HCT116 (cell line): ENCODE measurements around the gene DAP. TPM values are rescaled to one million over a fixed set of nuclear protein-coding genes. Genes with fewer than 3 reads are reported as not detected.
"Not testable (repeated sequence)": the region's sequence is repeated elsewhere in the genome, so short reads cannot be mapped to it uniquely, and the experiment has no call there.

Experiments used
- ATAC-seq: fragments of 200-7000 bp; cut with Tn5 transposase; 2 replicates; pipeline ENCODE4 v1.9.1; 2020; ENCODE audit warnings: mild to moderate bottlenecking, moderate library complexity
- BruUV-seq: library from RNA; stranded (reverse); fragments of 400-500 nt; replicated peaks from 2 replicates; lab custom pipeline; 2021; lab: Mats Ljungman, UMichigan
- CTCF ChIA-PET: fragments of 300-600 bp; sonication (Branson Sonifier 250); formaldehyde crosslinking; loops from one replicate; lab custom pipeline; 2021; ENCODE audit warnings: antibody characterized with exemption; lab: Charles Lee
- POLR2A ChIA-PET: fragments of 300-600, 350-600 bp; sonication (Branson Sonifier 250); formaldehyde crosslinking; loops from one replicate; lab custom pipeline; 2021; ENCODE audit warnings: antibody characterized with exemption; lab: Charles Lee
- RAD21 ChIA-PET, 2 experiments: fragments of 300-600 bp; sonication (Branson Sonifier 250); formaldehyde crosslinking; loops; one replicate each; lab custom pipeline; 2023; ENCODE audit warnings: low total read pairs in 2 of 2; ENCODE audit not compliant: uncharacterized antibody in 2 of 2, unreplicated experiment in 2 of 2, low non-redundant PET in 1 of 2; lab: Charles Lee
- DNase-seq: peaks from one replicate; pipeline ENCODE4 v3.0.0-alpha.2; 2010; ENCODE audit warnings: low read depth, low spot score
- H2AFZ ChIP-seq: fragments of 200-600 bp; shearing (Covaris generic), sonication (generic); 2 replicates; pipeline ENCODE4 v1.6.1; 2017; ENCODE audit warnings: low read depth, mixed run types, mixed read lengths, antibody characterized with exemption, low read length; ENCODE audit not compliant: poor library complexity, severe bottlenecking
- H3K27ac ChIP-seq: 2 replicates; pipeline ENCODE4 v1.5.1; 2012; ENCODE audit warnings: low read depth, low read length
- H3K27me3 ChIP-seq: fragments of 200-600 bp; sonication (generic); 2 replicates; pipeline ENCODE4 v1.6.1; 2016; ENCODE audit warnings: mixed run types, low read length, mixed read lengths; ENCODE audit not compliant: insufficient read depth
- H3K36me3 ChIP-seq, 2 experiments: fragments of 200-500 bp in 1 of 2; fragments of 200-600 bp in 1 of 2; sonication (Bioruptor generic) in 1 of 2; sonication (generic) in 1 of 2; 2 replicates each; pipeline versions ENCODE4 v1.5.1 to v1.6.1; 2014 to 2016; ENCODE audit warnings: low read length in 2 of 2, inconsistent platforms in 1 of 2, mixed read lengths in 1 of 2, mixed run types in 1 of 2; ENCODE audit not compliant: insufficient read depth in 2 of 2, control insufficient read depth in 1 of 2
- H3K4me1 ChIP-seq, 2 experiments: fragments of 200-600 bp in 1 of 2; sonication (generic) in 1 of 2; 2 replicates each; pipeline versions ENCODE4 v1.5.1 to v1.6.1; 2012 to 2017; ENCODE audit warnings: low read length in 2 of 2, inconsistent platforms in 1 of 2, mild to moderate bottlenecking in 1 of 2, mixed read lengths in 1 of 2, mixed run types in 1 of 2, moderate library complexity in 1 of 2; ENCODE audit not compliant: insufficient read depth in 2 of 2, control insufficient read depth in 1 of 2
- H3K4me2 ChIP-seq: fragments of 200-600 bp; sonication (generic); 2 replicates; pipeline ENCODE4 v1.6.1; 2017; ENCODE audit warnings: mixed run types, low read length, mixed read lengths
- H3K4me3 ChIP-seq, 2 experiments: fragments of 200-600 bp in 1 of 2; sonication (generic) in 1 of 2; replicated peaks in 1 of 2; 2 replicates each; pipeline ENCODE4 v1.5.1; 2011 to 2016; ENCODE audit warnings: low read length in 2 of 2, control low read depth in 1 of 2, low read depth in 1 of 2, mild to moderate bottlenecking in 1 of 2, mixed read lengths in 1 of 2, mixed run types in 1 of 2
- H3K79me2 ChIP-seq: fragments of 200-600 bp; sonication (generic); 2 replicates; pipeline ENCODE4 v1.6.1; 2017; ENCODE audit warnings: mild to moderate bottlenecking, mixed run types, low read length, moderate library complexity, mixed read lengths; ENCODE audit not compliant: insufficient read depth
- H3K9ac ChIP-seq: fragments of 200-600 bp; sonication (generic); 2 replicates; pipeline ENCODE4 v1.6.1; 2016; ENCODE audit warnings: low read length, mixed read lengths
- H3K9me2 ChIP-seq: fragments of 200-600 bp; sonication (generic), shearing (Covaris generic); 2 replicates; pipeline ENCODE4 v1.6.1; 2017; ENCODE audit warnings: mixed run types, mild to moderate bottlenecking, moderate library complexity; ENCODE audit not compliant: insufficient read depth
- H3K9me3 ChIP-seq, 2 experiments: fragments of 200-500 bp in 1 of 2; fragments of 200-600 bp in 1 of 2; sonication (Bioruptor generic) in 1 of 2; sonication (generic) in 1 of 2; 2 replicates each; pipeline ENCODE4 v1.6.1; 2014 to 2017; ENCODE audit warnings: low read length in 2 of 2, mixed read lengths in 2 of 2, inconsistent platforms in 1 of 2, low read depth in 1 of 2, mild to moderate bottlenecking in 1 of 2, mixed run types in 1 of 2, moderate library complexity in 1 of 2; ENCODE audit not compliant: control insufficient read depth in 1 of 2, insufficient read depth in 1 of 2
- H4K20me1 ChIP-seq: fragments of 200-600 bp; sonication (generic), shearing (Covaris generic); 2 replicates; pipeline ENCODE4 v1.6.1; 2017; ENCODE audit warnings: mixed run types, mild to moderate bottlenecking, moderate library complexity; ENCODE audit not compliant: insufficient read depth
- CEBPB ChIP-seq: IDR thresholded peaks from 2 replicates; pipeline ENCODE4 v1.6.1; 2012; ENCODE audit warnings: low read depth
- EGR1 ChIP-seq: IDR thresholded peaks from 2 replicates; pipeline ENCODE4 v1.6.1; 2012; ENCODE audit warnings: low read depth
- EZH2 ChIP-seq: fragments of 200-600 bp; sonication (generic); IDR thresholded peaks from 2 replicates; pipeline ENCODE4 v1.6.1; 2017; ENCODE audit warnings: antibody characterized with exemption, mixed run types
- POLR2AphosphoS5 ChIP-seq: IDR thresholded peaks from 2 replicates; pipeline ENCODE4 v1.6.1; 2011; ENCODE audit warnings: mild to moderate bottlenecking, low read depth, low read length, moderate library complexity
- RAD21 ChIP-seq: IDR thresholded peaks from 2 replicates; pipeline ENCODE4 v1.6.1; 2012; ENCODE audit warnings: low read depth, mild to moderate bottlenecking
- SRF ChIP-seq: IDR thresholded peaks from 2 replicates; pipeline ENCODE4 v1.6.1; 2012; ENCODE audit warnings: low read depth
- YY1 ChIP-seq: IDR thresholded peaks from 2 replicates; pipeline ENCODE4 v1.6.1; 2011; ENCODE audit warnings: low read length, low read depth, moderate library complexity, mild to moderate bottlenecking; ENCODE audit not compliant: insufficient replicate concordance; ENCODE audit errors: extremely low read depth
- ZFX ChIP-seq: fragments of 450-650 bp; IDR thresholded peaks from 2 replicates; pipeline ENCODE4 v1.6.1; 2017
- intact Hi-C: fragments of 100-400 bp; cut with micrococcal nuclease; formaldehyde crosslinking; loops from 2 replicates; pipeline ENCODE4 v1.10.0; 2022
- total RNA-seq: library from RNA; stranded (reverse); gene quantifications from one replicate; pipeline ENCODE4 v1.2.1, GENCODE V29; 2021; ENCODE audit not compliant: unreplicated experiment

The DAP gene
- total RNA-seq, 1 experiment from 2014 or later, result 59.1 TPM

GRCh38 chr5:10631316-10631996 is 129.6 kb downstream of the DAP start:
- TF ChIP-seq SRF (no peak), POLR2AphosphoS5 (no peak), YY1 (no peak), EGR1 (no peak), ZFX (no peak), EZH2 (no peak), CEBPB (no peak), RAD21 (no peak)
- no TSS peak for BruUV-seq
- Histone ChIP-seq H3K27me3 (no peaks in the 10 kb centered on the region), H3K9ac (peak overlapping the region; percentile 58), H4K20me1 (no peaks in the 10 kb centered on the region), H3K4me1 (peaks cover 16 to 78% of the 10 kb centered on the region in 2 experiments), H2AFZ (no peak overlapping the region), H3K27ac (peak overlapping the region; percentile 55; the same call in 1 of the 2 replicates), H3K36me3 (peaks cover 0 to 4% of the 10 kb centered on the region in 2 experiments; a peak in 1 of 4 replicates), H3K9me3 (no peaks in the 10 kb centered on the region; a peak in 1 of 4 replicates), H3K4me3 (no peak overlapping the region), H3K79me2 (peaks cover 34% of the 10 kb centered on the region; the same call in 1 of the 2 replicates), H3K4me2 (peak overlapping the region; percentile 76), H3K9me2 (no peaks in the 10 kb centered on the region)
- no peak for ATAC-seq
- CTCF ChIA-PET, result no interaction called here
- RAD21 ChIA-PET, result no interaction called here
- POLR2A ChIA-PET, result no interaction called here
- no peak for DNase-seq
- intact Hi-C loops, result no loop called here

- BruUV-seq, H2AFZ ChIP-seq, intact Hi-C loops, CTCF ChIA-PET, RAD21 ChIA-PET, H3K27me3 ChIP-seq, POLR2A ChIA-PET, ATAC-seq, H3K36me3 ChIP-seq, DNase-seq, H3K9me3 ChIP-seq, H3K4me2 ChIP-seq, H3K9me2 ChIP-seq, H3K4me3 ChIP-seq, H3K27ac ChIP-seq, H4K20me1 ChIP-seq: not testable (repeated sequence)
- peaks cover 30% of the 10 kb centered on the region; the same call in 1 of the 2 replicates for H3K79me2 ChIP-seq
- H3K9ac ChIP-seq, result peak overlapping the region; percentile 58; the same call in 1 of the 2 replicates
- peaks cover 16 to 73% of the 10 kb centered on the region in 2 experiments for H3K4me1 ChIP-seq
Observed at GRCh38 chr5:10630744-10631143, 130.3 kb downstream of the DAP start.
